GM18517 (cell line): ENCODE data around the gene UBE2J2.
A peak's percentile ranks its signal among the peaks of the same experiment; 100 is the strongest.
"Not testable (repeated sequence)": the region's sequence is repeated elsewhere in the genome, so short reads cannot be mapped to it uniquely, and the experiment has no call there.

Source experiments
- ATAC-seq: cut with Tn5 transposase; IDR thresholded peaks from one replicate; pipeline ENCODE4 v1.9.1; 2021; ENCODE audit warnings: mild to moderate bottlenecking, moderate library complexity; ENCODE audit not compliant: unreplicated experiment

UBE2J2 gene

GRCh38 chr1:1273512-1274298 lies at the start of gene UBE2J2:
UBE2J2 (minus strand) TSS chr1:1273854; CDS start chr1:1267992, 5,862 bp downstream.
- ATAC-seq: peak; percentile 50

GRCh38 chr1:1322952-1323351 lies 49.3 kb upstream of the UBE2J2 start:
- no peak for ATAC-seq

- ATAC-seq: no peak
Observed at GRCh38 chr1:1322418-1322817, 48.8 kb upstream of the UBE2J2 start.

DNA sequence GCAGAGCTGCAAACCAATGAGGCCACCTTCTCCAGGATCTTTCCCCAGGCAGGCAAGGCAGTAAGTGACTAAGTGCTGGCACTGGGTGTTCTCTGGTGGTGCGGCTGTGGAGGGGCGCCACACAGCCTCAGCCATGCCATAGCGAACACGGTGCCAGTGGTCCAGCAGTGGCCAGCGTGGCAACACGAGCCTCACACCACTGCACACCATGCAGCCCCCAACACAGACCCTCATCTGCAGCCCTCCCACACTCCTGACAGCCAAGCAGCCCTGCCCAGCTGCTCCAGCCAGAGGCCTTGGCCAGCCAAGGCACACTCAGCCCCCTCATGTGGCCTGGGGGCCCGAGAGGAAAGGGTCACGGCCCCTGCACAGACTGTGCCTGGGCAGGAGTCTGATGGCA lies 47.8 kb upstream of the UBE2J2 start:
- ATAC-seq: no peak

GRCh38 chr1:1320666-1321448 lies 47.2 kb upstream of the UBE2J2 start:
- ATAC-seq: no peak

DNA sequence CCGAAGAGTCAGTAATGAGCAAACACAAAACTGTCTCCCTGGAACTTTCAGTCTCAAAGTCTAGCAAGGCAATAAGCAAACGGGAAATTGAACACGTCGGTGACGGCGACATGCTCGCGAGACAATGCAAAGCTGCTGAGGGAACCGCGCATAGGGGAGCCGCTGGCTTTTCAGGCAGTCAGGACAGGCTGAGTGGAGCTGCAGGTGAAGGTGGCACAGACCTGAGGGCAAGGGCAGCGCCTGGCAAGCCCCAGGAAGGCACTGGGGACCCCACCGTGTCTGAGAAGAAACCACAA lies 45.9 kb upstream of the UBE2J2 start:
- ATAC-seq: no peak

DNA sequence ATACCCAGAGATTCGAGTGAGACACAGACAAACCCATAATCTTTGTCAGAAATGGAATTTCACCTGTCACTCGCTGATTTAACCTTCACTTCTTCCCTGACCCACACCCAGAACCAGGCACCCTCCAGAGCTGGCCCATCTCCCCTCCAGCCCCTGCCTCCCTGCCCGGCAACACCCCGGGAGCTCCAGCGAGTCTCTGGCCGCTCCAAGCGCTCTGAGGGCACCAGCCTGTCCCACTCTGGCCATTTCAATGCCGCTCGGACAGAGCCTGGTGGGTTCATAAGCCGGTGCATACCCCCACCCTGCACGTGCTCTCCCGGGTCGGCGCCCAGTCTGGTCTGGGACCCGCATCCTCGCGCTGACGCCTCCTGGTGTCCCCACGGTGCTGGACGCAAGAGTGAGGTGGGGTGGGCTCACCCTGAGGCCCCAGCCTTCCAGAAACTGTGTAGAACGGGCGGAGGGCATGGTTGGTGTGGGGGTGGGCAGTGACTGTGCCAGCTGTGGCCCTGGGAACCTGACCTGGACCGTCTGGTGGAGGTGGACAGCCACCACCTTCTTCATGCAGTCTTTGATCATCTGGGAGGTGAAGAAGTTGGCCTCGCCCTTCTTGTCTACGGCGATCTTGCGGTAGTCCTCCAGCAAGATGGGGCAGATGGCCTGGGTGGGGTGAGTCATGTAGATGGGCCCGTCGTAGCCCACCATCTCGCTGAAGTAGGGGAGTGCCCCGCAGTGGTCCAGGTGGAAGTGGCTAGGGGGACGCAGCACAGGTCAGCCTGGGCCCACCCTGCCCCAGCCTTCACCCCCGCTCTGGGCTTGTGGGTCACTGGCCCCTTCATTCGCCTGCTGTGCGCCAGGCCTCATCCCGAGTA lies 45.4 kb upstream of the UBE2J2 start:
- no peak for ATAC-seq

DNA sequence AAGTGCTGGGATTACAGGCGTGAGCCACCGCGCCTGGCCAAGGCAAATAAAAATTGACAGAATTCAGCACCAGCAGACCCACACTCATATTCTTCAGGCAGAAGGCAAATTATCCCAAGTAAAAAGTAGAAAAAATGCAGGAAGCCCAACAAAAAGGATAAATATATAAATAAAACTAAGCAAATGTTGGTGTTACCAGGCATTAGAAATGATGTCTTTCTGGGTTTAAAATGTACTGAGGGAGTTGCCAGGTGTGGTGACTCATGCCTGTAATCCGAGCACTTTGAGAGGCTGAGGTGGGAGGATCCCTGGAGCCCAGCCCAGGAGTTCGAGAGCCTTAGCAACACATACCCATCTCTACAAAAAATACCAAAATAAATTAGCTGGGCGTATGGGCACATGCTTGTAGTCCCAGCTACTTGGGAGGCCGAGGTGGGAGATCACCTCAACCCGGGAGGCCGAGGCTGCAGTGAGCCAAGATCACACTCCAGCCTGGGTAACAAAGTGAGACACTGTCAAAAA lies 44.5 kb upstream of the UBE2J2 start:
- no peak for ATAC-seq

DNA sequence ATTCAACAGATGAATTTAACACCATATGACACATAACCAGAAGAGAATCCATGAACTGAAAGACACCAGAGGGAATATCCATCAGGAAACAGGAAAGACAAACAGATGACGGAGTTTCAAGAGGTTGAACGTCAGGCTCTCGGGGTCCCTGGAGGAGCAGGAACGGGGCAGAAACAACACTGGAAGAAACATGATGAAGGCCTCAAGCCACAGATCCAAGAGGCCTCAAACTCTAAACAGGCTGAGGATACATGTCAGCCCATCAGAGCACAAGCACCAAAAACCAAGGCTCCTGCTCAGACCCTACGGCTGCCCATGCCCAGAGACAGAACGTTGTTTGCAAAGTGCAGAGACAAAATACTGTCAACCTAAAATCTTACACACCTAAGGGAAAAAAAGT lies 43.8 kb upstream of the UBE2J2 start:
- ATAC-seq: no peak

- not testable (repeated sequence) for ATAC-seq
Observed at GRCh38 chr1:1316199-1316598, 42.5 kb upstream of the UBE2J2 start.

- ATAC-seq: no peak
Observed at GRCh38 chr1:1315435-1315954, 41.8 kb upstream of the UBE2J2 start.

GRCh38 chr1:1314678-1315335 lies 41.2 kb upstream of the UBE2J2 start:
- no peak for ATAC-seq

DNA sequence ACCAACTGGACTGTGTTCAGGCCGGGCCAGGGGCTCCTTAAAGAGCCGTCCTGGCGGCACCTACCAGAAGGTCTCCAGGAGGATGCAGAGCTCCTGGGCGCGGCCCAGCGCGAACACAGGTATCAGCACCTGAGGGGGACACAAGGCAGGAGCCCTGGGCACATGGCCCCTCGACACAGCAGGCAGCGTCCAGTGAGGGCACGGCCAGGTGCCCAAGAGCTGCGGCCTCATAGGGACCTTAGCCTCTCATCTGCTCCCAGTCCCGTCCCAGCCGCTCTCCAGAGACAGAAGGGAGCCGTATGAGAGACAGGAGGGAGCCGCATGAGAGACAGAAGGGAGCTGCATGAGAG lies 40.6 kb upstream of the UBE2J2 start:
- ATAC-seq: no peak

DNA sequence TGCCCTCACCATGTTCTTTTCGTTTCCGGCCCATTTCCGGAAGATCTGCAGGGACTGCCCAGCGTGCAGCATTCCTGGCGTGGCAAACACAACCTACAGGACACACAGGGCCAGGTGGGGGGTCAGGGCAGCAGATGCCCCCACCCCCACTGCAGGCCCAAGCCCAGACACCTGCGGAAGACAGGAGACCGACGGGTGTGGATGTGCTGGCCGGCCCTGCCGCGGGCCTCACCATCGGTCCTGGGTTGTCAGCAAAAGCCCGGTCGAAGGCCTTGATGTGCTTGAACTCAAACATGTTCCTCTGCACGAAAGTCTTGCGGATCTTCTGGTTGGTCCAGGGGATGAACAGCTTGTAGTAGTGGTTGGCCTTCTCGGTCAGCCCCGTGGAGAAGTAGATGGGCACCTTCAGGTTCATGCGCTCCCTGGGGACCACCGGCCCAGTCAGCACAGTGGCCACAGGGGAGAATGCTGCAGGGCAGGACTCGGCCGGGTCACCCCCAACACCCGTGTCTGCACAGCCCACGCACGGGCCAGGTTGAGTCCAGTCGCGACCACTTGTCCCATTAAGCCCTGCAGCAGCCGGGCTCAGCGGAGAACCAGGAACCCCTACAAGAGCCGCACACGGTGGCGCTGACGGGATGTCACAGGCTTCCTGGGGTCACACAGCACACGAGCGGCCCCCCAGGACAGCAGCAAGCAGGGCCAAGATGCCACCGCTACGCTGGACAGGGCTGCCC lies 40.0 kb upstream of the UBE2J2 start:
- no peak for ATAC-seq

- no peak for ATAC-seq
Observed at GRCh38 chr1:1312450-1313314, 39.0 kb upstream of the UBE2J2 start.

GRCh38 chr1:1311107-1312104 lies 37.8 kb upstream of the UBE2J2 start:
- ATAC-seq: no peak

- ATAC-seq: no peak
Observed at GRCh38 chr1:1310476-1311053, 36.9 kb upstream of the UBE2J2 start.

DNA sequence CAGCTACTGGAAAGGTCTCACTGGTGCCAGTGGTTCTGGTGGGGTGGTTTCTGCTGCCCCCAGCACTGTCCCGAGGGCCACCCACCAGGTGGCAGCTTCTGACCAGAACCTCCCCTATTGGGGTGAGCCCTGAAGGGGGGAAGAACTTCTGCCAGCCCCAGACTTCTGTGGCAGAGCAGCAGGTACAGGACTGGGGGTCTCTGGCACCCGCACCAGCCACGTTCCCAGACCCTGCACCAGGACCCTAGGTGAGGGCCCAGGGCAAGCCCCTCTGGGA lies 36.4 kb upstream of the UBE2J2 start:
- no peak for ATAC-seq
